NAMALWA (cell line): Measurements from ENCODE around the gene TDRD9.
"Not testable (repeated sequence)": the region's sequence is repeated elsewhere in the genome, so short reads cannot be mapped to it uniquely, and the experiment has no call there.

Experiments
- DNase-seq: peaks from one replicate; pipeline ENCODE4 v3.0.0-alpha.2; 2015; ENCODE audit warnings: low spot score

Gene TDRD9

DNA sequence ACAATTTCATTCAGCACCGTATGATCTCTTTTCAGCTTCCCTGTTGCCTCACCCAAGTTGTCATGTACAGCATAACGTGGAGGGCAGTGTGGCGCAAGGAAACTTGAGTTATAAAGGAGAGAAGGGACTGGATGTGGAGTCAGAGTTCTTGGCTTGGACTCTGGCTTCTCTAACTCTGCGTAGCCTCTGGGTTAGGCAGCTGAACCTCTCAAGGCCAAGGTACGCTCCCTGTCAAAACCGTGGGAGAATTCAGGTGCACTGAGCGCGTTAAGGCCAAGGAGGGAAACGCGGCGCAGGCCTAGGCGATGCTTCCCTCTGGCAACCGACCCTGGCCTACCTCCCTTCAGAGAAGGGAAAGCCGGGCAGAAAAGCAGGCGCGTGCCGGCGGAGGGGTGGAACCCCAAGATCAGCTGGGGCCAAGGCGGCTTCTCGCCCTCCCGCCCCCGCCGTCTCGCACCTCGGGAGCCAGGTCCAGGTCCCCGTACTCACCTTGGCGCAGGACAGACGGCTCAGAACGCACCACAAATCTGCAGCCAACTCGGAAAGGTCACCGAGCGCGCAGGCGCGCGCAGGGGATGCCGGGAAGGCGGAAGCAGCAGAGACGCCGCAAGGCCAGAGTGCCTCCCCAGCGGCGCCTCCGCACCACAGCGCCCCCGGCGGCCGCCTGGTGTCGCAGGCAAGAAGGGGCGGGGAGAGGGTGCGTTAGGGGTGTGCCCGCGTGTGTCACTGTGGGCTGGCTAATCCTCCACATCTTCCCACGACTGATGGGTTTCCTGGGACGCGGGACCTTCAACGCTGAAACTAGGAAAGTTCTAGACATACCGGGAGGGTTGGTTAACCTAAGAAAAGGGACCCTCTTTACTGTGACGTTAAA, 7.0 kb upstream of the TDRD9 start:
- peak; percentile 95 for DNase-seq

DNA sequence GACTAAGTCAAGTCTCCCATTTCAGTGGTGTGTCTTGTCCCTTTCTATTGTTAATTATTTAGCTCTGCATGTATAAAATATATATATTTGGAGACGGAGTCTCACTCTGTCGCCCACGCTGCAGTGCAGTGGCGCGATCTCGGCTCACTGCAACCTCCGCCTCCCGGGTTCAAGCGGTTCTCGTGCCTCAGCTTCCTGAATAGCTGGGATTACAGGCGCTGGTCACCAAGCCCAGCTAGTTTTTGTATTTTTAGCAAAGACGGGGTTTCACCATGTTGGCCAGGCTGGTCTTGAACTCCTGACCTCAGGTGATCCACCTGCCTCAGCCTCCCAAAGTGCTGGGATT, 6.4 kb upstream of the TDRD9 start:
- DNase-seq: not testable (repeated sequence)

DNA sequence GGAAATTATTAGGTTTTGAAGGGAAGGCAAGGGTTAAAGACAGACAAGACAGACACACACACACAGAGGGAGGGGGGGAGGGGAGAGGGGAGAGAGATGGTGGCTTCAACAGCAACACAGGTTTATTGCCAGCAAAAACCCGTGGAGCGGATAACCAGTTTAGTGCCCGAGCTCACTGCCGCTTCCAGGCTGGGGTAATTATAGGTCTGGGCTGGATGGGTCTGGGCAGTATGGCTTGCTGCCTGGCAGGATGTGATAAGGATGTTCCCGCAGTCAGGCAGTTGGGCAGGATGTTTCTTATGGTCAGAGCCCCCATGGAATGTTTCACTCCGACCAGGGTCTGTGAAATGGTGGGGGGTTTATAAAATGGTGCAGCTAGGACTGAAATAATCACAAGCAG, 4.4 kb upstream of the TDRD9 start:
- no peak for DNase-seq

DNA sequence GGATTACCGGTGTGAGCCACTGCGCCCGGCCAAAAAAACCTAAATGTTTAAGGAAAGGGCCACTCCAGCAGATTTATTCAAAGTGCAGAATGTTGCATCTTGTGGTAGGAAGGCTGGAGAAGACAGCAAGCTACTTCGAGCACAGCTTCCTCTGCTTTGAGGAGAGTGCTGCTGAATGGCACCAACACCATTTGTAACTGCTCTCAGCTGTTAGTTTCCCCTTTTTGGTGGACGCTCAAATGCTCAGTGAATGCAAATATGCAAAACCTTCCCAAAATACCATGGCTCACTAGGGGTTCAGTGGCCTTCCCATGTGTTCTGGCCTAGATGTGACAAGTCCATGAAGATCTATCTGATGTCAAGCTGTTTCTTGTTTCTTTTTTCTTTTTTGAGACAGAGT, 2.9 kb upstream of the TDRD9 start:
- DNase-seq: peak; percentile 13

DNA sequence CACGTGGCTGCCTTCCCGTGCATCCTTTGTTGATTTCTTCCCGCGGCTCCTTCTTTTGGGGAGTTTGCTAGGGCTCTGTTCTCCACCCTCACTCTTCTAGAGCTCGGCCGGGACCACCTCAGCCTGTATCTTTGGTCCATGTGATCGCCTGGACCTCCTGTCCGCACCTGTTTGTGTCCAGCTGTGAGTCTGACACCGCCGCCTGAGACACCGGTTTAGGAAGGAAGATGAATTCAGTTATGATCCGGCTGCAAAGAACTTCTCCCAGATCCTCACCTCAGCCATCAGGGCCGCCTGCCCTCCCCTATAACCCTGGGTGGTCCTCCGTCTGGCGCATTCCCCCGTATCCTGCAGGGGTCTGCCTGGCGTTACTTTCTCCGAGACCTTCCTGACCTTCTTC, 690 bp upstream of the TDRD9 start:
- no peak for DNase-seq

DNA sequence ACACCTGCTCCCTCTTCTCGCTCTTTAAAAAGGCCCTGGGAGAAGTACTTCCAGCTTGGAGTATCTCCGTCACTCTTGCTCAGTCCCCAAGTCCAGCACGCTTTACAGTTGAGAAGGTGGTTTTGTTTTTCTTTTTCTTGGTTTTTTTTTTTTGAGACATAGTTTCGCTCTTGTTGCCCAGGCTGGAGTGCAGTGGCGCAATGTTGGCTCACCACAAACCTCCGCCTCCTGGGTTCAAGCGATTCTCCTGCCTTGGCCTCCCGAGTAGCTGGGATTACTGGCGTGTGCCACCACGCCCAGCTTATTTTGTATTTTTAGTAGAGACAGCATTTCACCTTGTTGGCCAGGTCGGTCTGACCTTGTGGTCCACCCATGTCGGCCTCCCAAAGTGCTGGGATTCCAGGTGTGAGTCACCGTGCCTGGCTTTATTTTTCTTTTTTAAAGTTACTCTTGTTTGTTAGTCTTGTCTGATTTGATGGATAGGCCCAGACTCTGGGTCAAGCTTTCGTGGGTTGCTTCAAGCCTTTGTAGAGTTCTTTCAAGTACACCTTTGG, 1.9 kb downstream of the TDRD9 start:
- no peak for DNase-seq

DNA sequence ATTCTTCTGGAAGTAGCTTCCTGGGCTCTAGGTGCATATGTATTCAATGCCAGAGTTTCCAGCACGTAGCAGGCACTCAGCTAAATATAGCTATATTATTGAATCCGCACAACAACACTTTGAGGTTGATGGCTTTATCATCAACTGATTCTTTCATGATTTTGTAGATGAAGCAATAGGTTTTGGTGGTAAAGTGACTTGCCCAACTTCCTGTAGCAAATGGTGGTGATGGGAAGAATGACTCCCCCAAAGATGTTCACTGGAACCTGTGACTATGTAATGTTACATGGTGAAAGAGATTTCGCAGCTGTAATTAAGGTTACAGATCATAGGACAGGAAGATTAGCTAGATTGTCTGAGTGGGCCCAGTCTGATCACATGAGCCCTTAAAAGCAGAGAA, 3.2 kb downstream of the TDRD9 start:
- DNase-seq: no peak

DNA sequence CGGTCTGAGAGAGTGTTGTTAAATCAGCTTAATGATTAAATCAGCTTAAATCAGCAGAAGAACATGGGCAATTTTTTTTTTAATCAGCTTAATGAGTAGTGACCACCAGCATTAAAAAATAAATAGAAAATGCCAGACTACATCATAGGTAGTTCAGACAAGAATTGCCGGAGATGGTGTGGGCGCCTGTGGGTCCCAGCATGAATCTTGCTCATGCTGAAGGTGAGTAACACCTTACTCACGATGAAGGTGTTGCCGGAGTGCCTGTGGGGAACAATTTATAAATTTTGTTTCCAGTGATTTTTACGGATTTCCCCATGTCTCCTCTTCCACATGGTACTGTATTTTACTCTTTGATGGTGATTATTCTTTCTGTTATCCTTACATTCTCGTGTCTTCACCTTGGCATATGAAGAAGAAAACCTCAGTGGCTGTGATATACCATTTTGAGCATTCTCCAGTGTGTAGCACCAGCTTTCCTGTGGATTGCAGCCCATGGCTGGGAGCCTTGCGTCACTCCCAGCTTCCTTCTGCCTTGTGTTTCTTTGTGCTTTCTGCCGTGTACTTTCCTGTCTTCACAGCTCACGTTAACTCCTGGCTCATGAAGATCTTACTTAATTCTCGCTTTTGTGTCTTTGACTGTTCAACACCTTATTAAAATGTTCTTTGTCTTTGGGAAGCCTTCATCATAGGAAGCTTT, 4.7 kb downstream of the TDRD9 start:
- DNase-seq: no peak

DNA sequence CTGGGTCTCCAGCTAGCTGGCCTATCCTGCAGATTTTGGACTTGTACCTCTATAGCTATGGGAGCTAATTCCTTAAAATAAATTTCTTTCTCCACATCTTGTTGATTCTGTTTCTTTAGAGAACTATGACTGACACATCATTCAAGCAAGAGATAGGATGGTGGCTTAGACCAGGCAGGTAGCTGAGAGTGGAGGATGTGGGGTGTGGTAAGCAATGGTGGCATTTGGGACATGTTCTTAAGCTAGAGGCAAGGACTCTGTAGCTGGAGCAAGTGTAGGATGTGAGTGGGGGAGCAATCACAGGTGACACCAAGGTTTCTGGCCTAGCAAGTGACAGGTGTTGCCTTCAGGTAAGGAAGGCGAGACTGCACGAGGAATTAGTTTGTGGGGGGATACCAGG, 6.8 kb downstream of the TDRD9 start:
- no peak for DNase-seq

DNA sequence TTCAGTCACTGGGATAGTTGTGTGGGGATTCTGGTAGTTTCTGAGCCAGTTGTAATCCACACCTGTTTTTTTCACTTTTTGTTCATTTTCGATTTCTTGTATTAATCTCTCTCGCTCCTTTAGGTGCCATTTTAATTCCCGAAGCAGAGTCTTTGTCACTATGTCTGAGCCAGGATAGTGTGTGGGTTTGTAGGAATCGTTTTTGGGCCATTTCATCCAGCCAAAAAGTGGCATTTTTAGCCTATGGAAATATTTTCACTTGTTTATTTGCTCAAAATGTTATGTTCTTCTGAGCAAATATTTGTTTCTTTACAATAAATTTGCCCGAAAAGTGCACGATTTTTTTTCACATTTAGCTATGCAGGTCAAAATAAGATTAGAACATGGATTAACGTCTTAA, 13.2 kb downstream of the TDRD9 start:
- DNase-seq: no peak

DNA sequence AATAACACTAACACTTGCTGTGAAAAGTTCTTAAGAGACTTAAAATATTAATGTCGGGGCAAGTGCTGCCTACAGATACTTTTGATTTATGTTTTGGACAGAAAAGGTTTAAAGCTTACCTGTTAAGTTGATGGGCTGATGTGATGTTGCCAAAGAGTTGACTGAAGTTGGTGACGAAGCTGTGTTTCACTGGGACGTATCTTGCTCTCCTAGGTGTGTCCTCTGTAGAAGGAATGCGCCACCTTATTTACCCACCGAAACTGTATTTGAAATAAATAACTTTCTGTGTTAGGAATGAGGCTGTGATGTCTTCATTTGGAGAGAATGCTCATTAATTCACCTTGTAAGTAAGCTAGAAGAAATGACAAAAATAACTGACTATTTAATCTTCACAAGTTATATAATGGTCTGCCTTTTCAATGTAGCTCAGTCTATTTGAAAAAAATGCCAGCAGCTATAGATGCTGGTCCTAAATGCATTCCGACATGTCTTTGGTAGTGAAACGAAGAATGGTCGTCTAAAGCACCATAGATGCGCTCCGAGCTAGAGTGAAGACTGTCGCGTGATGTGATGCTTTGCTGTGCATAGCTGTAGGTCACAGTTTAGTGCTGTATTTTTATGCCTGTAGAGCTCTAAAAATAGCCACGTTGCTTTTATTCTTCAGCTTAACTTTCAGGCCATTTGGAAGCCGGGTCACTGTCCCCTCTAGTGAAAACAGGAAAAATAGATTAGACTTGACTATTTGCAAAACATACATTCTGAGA, 13.9 kb downstream of the TDRD9 start, which contains the start of gene RD3L:
RD3L (minus strand) TSS at position 557 of the 764 bp plus-strand sequence. CDS start 834 bp downstream, outside the sequence.
- DNase-seq: no peak

DNA sequence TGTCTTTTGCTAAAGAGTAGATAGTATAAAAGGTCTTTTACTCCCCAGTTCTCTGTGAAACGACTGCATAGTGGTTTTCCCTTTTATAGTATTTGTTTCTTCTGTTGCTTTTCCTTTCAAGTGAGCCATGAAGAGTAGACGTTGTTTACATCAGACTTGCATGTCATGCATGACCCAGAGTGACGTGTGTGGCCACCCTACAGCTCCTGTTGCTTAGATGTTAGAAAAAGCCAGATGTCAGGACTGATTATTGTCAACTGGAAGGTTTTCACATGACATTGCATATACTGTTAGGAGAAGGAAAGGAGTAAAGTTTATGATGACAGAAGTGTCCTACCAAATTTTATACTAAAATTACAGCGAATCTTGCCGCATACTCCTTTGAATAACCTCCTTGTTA, 15.4 kb downstream of the TDRD9 start:
- DNase-seq: peak; percentile 16

DNA sequence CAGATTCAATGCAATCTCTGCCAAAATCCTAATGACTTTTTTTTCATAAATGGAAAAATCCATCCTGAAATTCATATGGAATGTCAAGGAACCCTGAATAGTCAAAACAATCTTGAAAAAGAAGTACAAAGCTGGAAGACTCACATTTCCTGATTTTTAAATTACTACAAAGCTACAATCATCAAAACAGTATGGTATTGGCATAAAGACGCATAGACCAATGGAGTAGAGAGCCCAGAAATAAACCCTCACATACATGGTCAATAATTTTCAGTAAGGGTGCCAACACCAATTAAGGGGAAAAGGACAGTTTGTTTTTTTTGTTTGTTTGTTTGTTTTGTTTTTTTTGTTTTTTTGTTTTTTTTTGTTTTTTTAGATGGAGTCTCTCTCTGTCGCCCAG, 18.7 kb downstream of the TDRD9 start:
- no peak for DNase-seq

DNA sequence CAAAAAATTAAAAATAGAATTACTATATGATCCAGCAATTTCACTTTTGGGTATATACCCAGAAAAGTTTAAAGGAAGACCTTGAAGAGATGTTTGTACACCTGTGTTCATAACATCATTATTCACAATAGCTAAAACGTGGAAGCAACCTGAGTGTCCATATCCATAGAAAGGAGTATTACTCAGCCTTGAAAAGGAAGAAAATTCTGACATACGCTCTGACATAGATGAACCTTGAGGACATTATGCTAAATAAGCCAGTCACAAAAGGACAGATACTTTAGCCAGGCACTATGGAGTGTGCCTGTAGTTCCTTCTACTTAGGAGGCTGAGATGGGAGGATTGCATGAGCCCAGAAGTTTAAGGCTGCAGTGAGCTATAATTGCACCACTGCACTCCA, 20.2 kb downstream of the TDRD9 start:
- no peak for DNase-seq

DNA sequence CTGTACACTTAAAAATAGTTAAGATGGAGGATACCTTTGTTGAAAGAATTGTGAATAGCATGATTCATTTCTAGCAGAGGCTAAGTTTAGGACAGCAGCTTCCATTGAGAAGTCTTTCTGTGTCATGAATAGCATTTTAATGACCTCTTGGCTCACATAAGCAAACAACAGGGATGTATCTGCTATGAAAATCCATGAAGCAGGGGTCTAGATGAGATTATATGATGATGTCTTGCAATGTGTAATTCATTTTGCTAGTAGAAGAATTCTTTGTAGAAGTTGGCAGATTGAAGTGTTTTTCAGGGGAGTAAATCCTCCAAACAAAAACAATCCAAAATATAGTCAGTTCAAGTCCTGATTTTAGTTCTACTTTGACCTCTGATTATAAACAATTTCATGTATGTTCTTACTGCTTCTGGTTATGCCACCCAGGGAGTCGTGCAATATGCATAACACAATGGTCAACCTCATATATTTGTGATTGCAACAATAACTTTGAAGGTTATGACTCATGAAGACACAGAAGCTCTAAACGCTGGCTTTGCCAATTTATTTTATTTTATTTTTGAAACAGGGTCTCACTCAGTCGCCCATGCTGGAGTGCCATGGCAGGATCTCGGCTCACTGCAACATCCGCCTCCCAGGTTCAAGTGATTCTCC, 21.0 kb downstream of the TDRD9 start:
- no peak for DNase-seq

DNA sequence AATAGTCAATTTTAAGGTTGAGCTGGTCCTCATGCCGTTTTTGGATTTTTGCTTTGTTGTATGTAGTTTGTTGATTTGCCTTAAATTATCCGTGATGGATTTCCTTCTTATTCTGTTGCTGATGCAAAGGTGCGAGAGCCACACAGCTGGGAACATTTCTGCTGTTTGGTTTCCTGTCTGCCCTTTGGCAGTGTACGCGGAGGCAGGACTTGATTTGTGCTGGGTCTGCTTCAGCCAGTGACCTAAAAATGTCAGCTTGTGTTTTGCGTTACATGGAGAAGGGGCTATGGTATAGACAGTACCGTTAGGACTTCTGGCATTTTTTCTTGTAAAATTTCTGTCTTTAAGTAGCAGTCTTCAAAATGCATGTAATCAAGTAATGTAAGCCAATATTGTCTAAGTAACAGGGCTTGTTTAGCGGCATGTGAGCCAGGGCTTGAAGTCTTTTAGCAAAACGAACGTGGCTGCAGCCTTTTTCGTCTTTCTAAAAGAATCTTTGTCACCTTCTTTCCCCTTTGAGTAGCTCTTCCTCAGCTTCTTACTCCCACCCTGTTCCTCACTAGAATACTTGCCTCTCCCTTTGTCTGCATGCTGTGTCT, 32.3 kb downstream of the TDRD9 start:
- DNase-seq: no peak

DNA sequence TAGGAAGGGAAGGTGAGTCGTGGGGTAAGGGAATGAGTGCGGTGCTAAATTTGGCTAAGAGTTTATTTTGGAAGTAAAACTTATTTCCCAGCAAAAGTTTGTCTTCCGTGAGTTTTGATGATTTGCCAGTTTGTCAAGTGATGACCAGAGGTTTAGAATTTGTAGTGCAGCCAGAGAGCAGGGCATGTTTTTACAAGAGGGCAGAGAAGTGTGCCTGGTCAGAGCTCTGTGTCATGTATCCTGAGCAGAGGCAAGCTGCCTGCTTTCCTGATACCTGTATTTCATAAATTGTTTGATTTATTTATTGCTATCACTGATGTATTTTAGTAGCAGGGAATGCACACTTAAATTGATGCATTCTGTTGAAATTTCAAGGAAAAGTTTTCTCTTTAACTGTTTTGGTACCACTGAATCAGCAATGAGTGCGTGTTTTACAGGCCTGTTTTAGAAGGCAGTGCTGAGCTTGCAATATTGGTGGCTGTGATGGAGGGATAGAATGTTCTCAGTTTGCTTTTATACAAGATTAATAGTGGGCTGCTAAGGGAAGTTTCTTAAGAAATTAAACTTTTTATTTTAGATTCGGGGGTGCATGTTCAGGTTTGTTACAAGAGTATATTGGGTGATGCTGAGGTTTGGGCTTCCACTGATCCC, 33.8 kb downstream of the TDRD9 start:
- DNase-seq: no peak

DNA sequence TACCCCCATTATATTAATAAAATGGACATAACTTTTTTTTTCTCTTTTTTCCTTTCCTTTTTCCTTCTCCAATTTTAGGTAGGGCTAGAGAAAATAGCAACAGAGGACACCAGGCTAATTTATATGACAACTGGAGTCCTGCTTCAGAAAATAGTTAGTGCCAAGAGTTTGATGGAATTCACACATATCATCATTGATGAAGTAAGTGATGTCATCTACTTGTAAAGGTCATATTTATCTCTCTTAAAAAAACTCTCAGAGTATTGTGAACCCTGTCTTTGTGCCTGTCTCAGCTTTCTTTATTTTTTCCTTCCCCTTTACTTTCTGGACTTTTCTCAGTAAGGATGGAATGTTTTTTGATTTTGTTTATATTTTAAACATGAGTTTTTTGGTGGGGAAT, 38.4 kb downstream of the TDRD9 start:
- DNase-seq: no peak

DNA sequence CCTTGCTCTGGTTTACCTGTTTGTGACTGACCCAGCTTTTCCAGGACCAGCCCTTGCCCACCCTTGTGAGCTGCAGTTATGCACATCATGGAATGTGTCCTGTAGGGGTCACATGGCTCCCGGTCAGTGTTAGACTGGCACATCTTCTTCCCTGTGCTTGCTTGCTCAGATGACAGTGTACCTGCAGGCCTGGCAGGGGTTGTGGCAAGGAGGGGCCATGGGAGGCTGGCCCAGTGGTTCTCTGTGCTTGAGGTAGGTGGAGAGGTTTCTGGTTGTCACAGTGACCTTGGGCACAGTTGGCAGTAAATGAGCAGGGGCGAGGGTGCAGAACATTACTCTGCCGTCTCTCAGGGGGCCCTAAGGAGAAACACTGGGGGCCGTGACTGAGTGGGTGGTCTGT, 41.7 kb downstream of the TDRD9 start:
- DNase-seq: no peak

DNA sequence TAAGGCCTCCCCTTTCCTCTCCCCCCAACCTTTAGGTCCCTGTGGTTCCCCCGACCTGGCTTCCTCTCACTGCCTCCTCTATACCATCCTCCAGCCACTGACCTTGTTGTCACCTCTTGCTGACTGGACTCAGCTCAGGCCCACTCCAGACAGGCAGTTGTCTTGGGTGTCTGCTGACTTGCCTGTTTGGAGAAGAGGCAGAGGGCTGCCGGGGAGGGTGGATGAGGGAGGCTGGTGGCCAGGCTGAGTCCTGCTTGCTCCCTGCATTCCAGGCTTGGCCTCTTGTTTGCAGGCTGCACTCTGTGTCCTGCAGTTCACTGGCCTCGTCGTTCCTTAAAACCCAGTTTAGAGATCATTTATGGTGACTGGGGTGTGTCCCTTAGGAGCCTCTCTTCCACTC, 45.1 kb downstream of the TDRD9 start:
- no peak for DNase-seq

DNA sequence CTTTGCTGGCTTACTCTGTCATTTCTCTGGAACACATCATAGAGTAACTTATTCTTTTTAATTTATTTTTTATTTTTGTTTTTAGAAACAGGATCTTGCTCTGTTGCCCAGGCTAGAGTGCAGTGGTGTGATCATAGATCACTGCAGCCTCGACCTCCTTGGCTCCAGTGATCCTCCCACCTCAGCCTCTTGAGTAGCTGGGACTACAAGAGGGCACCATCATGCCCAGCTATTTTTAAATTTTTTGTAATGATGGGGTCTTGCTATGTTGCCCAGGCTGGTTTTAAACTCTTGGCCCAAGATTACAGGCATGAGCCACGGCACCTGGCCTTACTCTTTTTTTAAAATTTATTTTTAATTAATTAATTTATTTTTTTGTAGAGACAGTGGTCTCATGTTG, 46.3 kb downstream of the TDRD9 start:
- DNase-seq: no peak
